Right lobe of liver (tissue), 6 donors: Measurements from ENCODE around the gene MOXD1. TPM values are rescaled to one million over a fixed set of nuclear protein-coding genes. Genes with fewer than 3 reads are reported as not detected.

Experiments used
- ATAC-seq, 4 donors: fragments of 200-7000 bp; cut with Tn5 transposase; one replicate each; pipeline ENCODE4 v1.9.1; 2020; ENCODE audit warnings: mild to moderate bottlenecking in 4 of 4, moderate library complexity in 4 of 4
- DNase-seq, 3 donors: peaks; one replicate each; pipeline ENCODE4 v3.0.0-alpha.2; 2020
- H3K27ac ChIP-seq, 3 donors: fragments of 200-600 bp; one replicate each; pipeline ENCODE4 v1.8.0; 2022
- H3K27me3 ChIP-seq, 2 donors: fragments of 200-600 bp; one replicate each; pipeline ENCODE4 v1.8.0; 2022
- H3K36me3 ChIP-seq, 4 donors: fragments of 200-600 bp; sonication (generic) in 1 of 4; one replicate each; pipeline versions ENCODE4 v1.5.1 to v1.8.0; 2017 to 2022; ENCODE audit warnings: control low read depth in 1 of 4
- H3K4me1 ChIP-seq, 4 donors: fragments of 200-600 bp; sonication (generic) in 1 of 4; one replicate each; pipeline versions ENCODE4 v1.5.1 to v1.8.0; 2017 to 2022; ENCODE audit warnings: control low read depth in 1 of 4
- H3K4me3 ChIP-seq, 3 donors: fragments of 200-600 bp; one replicate each; pipeline ENCODE4 v1.8.0; 2022
- H3K9me3 ChIP-seq, 4 donors: fragments of 200-600 bp; sonication (generic) in 1 of 4; one replicate each; pipeline versions ENCODE4 v1.5.1 to v1.8.0; 2017 to 2022; ENCODE audit warnings: control low read depth in 1 of 4
- CTCF ChIP-seq, 4 donors: fragments of 200-600 bp in 3 of 4; fragments of 450-650 bp in 1 of 4; IDR thresholded peaks; one replicate each; pipeline versions ENCODE4 v1.5.1 to v1.8.0; 2016 to 2022; ENCODE audit warnings: antibody characterized with exemption in 4 of 4, mild to moderate bottlenecking in 2 of 4
- POLR2A ChIP-seq: fragments of 450-650 bp; IDR thresholded peaks from one replicate; pipeline ENCODE4 v1.6.1; 2017; ENCODE audit warnings: antibody characterized with exemption, mild to moderate bottlenecking
- WGBS: methylation state at CpG from one replicate; pipeline ENCODE4 v1.1.6; 2018; ENCODE audit warnings: low coverage, low lambda C conversion rate; ENCODE audit not compliant: insufficient coverage; ENCODE audit errors: missing lambda C conversion rate; 5-methylcytosine and 5-hydroxymethylcytosine counted together
- intact Hi-C, 2 donors: fragments of 100-400 bp; cut with DNase I; formaldehyde crosslinking; loops; one replicate each; pipeline versions ENCODE4 v1.11.2 to v1.14.1; 2022
- total RNA-seq, 6 experiments: library from RNA; depleted of rRNA in 2 of 6; stranded (reverse); fragments of >200 nt in 2 of 6; fragmentation: NEBNext Ultra II Directional in 3 of 6; extraction: Animal tissue kit (Norgen Biotek cat#: 25700) in 3 of 6; gene quantifications; one replicate each; pipeline versions ENCODE4 v1.1.0 to v1.2.4, GENCODE V29; 2016 to 2023
- donor health status: DM: no; HTN: yes; CAD: no.
- donor health status: DM: no; HTN: no; CAD: no.
- donor health status: DM: no; HTN: no; CAD: no.
- donor health status: DM: no; HTN: yes; CAD: no.
- donor health status: DM: no; HTN: yes; CAD: no.

MOXD1 gene
- total RNA-seq, 6 experiments from 2014 or later: 0.24 to 2.3 (median 1.0) TPM; not detected in 1

GRCh38 chr6:132286298-132287019 lies 114.8 kb downstream of the MOXD1 start:
- DNase-seq (no peak), ATAC-seq (peak in 3 of 4 donors; percentile 12 to 69 (median 19))
- Histone ChIP-seq H3K36me3 (no peaks in the 10 kb centered on the region), H3K4me1 (no peaks in the 10 kb centered on the region), H3K4me3 (no peak overlapping the region), H3K27me3 (no peaks in the 10 kb centered on the region), H3K27ac (no peak overlapping the region), H3K9me3 (no peaks in the 10 kb centered on the region)
- WGBS: 75% methylated on average over 5 of the region's 5 CpGs
- intact Hi-C loops: no loop called here
- TF ChIP-seq CTCF (IDR thresholded peaks at IDR 0.05) (no peak), POLR2A (no peak)

GRCh38 chr6:132285004-132285780 lies 116.1 kb downstream of the MOXD1 start:
- no peak overlapping the region for H3K4me3 ChIP-seq
- H3K9me3 ChIP-seq: no peaks in the 10 kb centered on the region
- H3K27me3 ChIP-seq: no peaks in the 10 kb centered on the region
- ATAC-seq (no peak), DNase-seq (no peak)
- no peaks in the 10 kb centered on the region for H3K4me1 ChIP-seq
- H3K36me3 ChIP-seq: no peaks in the 10 kb centered on the region
- TF ChIP-seq CTCF (IDR thresholded peaks at IDR 0.05) (no peak), POLR2A (no peak)
- intact Hi-C loops: no loop called here
- no peak overlapping the region for H3K27ac ChIP-seq
- WGBS: 73% methylated on average over 11 of the region's 11 CpGs

- no peak overlapping the region for H3K27ac ChIP-seq
- no peak for ATAC-seq
- WGBS: 83% methylated on average over 7 of the region's 7 CpGs
- H3K9me3 ChIP-seq: no peaks in the 10 kb centered on the region
- intact Hi-C loops: no loop called here
- H3K27me3 ChIP-seq: no peaks in the 10 kb centered on the region
- H3K4me1 ChIP-seq: no peaks in the 10 kb centered on the region
- H3K4me3 ChIP-seq: no peak overlapping the region
- no peaks in the 10 kb centered on the region for H3K36me3 ChIP-seq
- DNase-seq: no peak
- TF ChIP-seq CTCF (IDR thresholded peaks at IDR 0.05): no peak
- TF ChIP-seq POLR2A: no peak
These were observed 118.6 kb downstream of the MOXD1 start for GRCh38 chr6:132282696-132283095.

GRCh38 chr6:132280436-132280835 lies 120.8 kb downstream of the MOXD1 start:
- no peak for DNase-seq
- TF ChIP-seq CTCF (IDR thresholded peaks at IDR 0.05) (no peak), POLR2A (no peak)
- H3K36me3 ChIP-seq: no peaks in the 10 kb centered on the region
- 82% methylated on average over 6 of the region's 8 CpGs for WGBS
- no peaks in the 10 kb centered on the region for H3K4me1 ChIP-seq
- intact Hi-C loops: no loop called here
- no peak overlapping the region for H3K27ac ChIP-seq
- no peak overlapping the region for H3K4me3 ChIP-seq
- H3K9me3 ChIP-seq: no peaks in the 10 kb centered on the region
- H3K27me3 ChIP-seq: no peaks in the 10 kb centered on the region
- ATAC-seq: no peak
